Occipital lobe (tissue), 2 donors: ENCODE data around the gene FGFR4. TPM values are rescaled to one million over a fixed set of nuclear protein-coding genes. Genes with fewer than 3 reads are reported as not detected.
"Not testable (repeated sequence)": the region's sequence is repeated elsewhere in the genome, so short reads cannot be mapped to it uniquely, and the experiment has no call there.

ENCODE experiments used
- DNase-seq: peaks from one replicate; lab custom pipeline; 2025; lab: John Stamatoyannopoulos, UW
- total RNA-seq: library from RNA; depleted of rRNA; stranded (reverse); fragments of >200 nt; gene quantifications from one replicate; pipeline ENCODE4 v1.2.3, GENCODE V29; 2014

The FGFR4 gene
- 1.6 TPM for total RNA-seq

DNA sequence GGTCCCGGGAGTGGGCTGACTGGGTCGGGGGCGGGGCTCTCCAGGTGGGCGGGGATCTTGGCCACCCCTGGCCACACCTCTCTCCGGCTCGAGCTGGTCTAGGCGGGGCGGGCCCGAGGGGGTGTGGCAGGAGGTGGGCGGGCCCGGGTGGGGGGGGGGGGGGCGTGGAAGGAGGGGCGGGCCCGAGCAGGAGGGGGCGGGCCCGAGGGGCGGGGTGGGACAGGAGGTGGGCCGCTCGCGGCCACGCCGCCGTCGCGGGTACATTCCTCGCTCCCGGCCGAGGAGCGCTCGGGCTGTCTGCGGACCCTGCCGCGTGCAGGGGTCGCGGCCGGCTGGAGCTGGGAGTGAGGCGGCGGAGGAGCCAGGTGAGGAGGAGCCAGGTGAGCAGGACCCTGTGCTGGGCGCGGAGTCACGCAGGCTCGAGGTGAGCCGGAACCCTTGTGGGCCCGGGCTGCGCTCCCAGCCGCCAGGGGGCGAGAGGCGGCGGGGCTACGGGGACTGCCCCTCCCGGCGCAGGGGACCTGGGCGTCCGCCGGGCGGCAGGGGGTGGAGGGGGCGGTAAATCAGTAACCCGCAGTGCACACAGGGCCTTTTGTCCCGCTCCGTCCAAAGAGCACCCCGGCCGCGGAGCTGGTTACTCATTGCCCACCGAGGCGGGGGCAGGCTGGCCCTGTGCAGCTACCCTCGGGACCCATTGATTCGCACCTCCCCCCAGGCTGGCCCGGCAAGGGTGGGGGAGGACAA lies at the start of gene FGFR4:
Gene FGFR4, plus strand, starts transcription at position 262 of the 744 bp plus-strand sequence. CDS start 2,688 bp downstream, outside the sequence.
- no peak for DNase-seq

DNA sequence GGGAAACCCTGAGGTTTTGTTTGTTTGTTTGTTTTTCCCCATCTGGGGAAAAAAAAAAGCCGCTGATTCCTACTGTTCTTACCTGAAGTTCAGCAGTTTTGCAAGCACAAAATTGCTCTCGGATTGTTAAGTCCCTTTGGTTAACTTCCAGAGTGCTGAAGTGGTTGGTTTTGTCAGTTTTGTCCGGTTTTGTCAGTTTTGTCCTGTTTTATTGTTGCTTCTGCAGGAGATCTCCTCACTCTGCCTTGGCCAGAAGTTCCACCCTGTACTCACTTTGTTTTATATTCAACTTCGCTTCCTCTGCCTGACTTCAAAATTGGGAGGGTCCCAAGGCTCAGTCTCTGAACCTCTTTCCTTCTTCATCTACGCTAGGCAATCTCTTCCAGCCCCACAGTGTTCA lies 49.8 kb upstream of the FGFR4 start:
- DNase-seq, result no peak

DNA sequence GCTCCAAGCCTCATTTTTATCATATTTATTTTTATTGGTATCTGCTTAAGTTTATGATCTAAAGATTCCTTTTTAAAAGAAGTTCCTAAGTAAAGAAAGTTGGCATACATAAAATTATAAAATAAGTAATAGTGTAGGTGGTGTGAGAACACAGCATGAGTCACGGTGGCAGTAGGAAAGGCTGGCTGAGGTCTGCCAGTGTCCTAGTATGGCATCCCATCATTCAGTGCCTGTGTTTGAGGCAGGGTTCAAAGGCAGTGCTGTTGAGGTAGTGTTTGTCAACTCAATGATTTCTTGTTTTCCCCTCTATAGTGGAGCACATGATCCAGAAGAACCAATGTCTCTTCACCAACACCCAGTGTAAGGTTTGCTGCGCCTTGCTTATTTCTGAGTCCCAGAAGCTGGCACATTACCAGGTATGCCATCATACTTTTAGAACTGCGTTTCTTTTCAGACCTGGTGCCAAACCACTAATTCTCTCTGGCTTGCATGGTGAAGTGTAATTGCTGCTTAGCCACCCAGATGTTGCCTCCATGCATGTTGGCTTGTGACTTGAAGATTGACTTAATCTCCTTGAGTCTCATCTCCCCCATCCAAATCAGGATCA lies 45.8 kb upstream of the FGFR4 start:
- no peak for DNase-seq

DNA sequence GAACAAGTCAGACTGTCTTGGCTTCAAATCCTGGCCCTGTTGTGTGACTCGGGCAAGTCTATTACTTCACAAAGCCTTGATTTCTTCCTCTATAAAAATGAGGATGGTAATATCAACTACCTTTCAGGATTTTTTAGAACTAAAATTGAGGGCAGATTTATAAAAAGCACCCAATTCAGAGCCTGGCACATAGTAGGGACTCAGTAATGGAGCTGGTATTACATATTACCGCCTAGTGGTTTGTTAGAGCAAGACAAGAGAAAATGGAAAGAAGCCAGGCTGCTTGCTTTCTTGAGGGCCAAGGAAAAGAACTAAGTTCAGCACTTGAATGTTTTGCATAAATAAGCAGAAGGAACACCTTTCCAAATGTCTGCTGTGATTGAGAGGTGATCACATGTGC lies 44.8 kb upstream of the FGFR4 start:
- no peak for DNase-seq

DNA sequence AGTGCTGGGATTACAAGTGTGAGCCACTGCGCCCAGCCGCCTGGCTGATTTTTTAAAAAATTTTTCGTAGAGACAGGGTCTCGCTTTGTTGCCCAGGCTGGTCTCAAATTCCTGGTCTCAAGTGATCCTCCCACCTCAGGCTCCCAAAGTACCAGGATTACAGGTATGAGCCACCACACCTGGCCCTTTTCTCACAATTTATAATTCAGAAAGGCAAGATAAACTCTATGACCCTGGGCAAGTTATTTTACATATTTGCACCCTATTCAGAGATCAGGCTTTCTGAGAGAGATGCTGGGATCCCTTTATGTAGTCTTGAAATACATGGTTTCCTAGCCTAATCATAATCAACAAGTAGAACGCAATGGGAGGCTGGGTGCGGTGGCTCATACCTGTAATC lies 43.6 kb upstream of the FGFR4 start:
- DNase-seq, result no peak

DNA sequence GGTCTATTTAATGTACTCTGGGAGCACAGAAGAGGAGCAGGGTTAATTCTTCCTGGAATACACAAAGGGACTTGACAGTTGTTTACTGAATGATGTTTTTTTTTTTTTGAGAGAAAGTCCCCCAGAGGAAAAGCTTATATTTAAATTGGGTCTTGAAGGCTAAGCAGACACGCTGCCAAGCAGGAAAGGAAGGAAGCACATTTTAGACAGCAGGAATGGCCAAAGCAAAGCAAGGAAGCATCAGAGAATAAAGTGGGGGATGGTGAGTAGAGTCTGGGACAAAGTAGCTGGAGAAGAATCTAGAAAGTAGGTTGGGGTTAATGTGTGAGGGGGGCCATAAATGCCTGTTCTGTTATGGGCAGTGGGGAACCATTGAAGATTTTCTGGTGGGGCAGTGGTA lies 42.8 kb upstream of the FGFR4 start:
- no peak for DNase-seq

DNA sequence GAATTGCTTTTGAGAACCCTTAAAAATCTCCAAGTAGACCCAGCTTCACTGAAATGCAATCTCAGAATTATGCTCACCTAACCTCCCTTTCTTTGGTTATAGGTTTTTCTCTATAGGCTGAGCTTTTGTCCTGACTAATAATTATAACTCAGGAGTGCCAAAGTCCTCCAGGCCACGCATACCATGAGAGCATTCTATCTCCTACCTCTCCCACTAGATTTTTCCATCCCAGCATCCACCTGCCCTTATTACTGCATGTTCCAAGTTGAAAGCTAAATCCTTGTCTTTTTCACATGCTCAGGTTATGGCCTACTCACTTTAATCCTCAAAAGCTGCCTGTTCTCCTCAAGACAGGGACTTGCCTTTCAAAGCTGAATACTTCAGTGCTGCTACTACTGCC lies 42.1 kb upstream of the FGFR4 start:
- DNase-seq, result no peak

DNA sequence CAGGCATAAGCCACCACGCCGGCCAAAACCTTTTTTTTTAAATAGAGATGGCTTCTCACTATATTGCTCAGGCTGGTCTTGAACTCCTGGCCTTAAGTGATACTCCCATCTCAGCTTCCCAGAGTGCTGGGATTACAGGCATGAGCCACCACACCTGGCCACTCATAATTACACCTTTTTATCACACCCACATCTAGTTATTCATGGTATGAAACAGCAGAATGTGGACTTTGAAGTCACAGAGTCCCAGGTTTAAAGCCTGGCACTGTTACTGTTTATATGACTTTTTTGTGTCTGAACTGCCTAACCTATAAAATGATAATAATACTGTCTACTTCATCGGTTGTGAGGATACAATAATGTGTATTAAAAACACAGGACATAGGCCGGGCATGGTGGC lies 41.1 kb upstream of the FGFR4 start:
- DNase-seq, result no peak

DNA sequence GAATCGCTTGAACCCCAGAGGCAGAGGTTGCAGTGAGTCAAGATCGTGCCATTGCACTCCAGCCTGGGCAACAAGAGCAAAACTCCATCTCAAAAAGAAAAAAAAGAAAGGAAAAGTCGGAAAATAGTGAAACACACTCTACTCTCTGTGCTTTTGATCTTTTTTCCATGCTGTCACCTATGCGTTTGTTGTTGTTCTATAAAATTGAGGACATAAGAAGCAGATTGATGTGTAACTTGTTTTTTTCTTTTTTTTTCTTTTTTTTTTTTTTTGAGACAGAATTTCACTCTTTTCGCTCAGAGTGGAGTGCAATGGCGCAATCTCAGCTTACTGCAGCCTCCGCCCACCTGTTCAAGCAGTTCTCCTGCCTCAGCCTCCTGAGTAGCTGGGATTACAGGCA lies 38.2 kb upstream of the FGFR4 start:
- not testable (repeated sequence) for DNase-seq

DNA sequence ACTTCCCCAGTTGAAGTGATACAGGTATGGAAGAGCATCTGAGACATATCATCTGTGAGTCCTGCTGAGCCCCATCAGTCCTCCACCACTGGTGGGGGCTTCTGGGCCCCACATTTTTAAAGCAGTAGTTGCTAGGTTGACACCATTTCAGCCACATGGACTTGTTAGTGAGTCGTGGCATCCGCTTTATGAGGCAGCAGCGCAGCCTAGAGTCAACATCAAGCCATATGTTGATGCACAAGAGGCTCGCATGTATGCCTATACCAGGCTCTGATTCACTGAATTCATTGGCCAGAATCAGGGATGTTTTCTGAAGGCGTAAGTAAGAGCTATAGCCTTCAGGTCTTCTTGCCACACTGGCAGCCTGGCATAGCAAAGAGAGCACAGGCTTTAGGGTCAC lies 37.4 kb upstream of the FGFR4 start:
- no peak for DNase-seq

DNA sequence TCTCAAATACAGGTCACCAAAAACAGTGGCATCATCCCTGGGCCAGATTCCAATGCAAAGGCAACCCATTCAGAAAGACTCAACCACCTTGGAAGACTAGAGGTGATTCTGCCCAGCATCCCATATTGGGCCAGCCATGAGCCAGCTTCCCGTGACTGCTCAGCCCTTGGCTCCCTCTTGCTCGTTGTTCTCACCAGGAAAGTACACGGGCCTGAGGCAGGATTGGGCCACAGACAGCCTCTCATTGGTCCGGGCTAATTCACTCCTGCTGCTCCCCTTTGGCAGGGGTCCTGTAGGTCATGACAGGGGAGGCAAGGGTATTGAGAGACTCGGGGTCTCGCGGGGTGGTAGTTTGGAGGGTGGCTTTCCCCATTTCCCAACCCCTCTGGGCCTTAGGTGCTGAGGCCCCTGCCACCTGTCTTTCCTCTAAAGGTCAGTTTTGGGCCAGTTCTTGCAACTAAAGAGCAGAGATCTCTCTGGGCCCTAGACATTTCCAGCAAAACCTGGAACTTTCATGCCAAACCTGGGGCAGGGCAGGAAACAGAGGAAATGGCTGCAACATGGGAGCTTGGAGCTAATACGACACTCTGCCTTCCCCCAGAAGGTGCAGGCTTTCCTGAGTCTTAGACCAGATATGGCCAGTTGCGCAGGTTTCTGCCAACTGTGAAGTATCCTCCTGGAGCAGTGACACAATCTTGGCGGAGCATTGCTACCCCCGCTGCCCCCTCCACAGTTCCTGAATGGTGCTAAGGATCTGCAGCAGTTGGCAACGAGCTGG lies 22.0 kb upstream of the FGFR4 start:
- no peak for DNase-seq

DNA sequence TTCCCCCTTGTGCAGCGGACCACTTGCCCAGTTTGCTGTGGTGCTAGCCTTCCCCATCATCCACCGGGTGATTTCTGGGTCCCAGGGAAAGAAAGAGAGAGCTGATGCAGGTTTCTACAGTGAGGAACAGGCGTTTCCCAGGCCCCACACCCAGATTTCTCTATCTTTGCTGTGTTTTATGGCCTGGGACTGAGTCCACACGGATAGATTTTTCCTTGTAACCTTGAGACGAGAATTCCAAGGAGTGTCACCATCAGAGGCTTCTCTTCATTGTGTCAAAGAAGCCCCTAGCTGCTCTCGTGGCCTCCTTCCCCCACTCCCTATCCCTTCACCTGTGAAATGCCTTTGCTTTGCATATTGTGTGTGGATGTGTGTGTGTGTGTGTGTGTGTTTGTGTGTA lies 21.2 kb upstream of the FGFR4 start:
- DNase-seq, result no peak

DNA sequence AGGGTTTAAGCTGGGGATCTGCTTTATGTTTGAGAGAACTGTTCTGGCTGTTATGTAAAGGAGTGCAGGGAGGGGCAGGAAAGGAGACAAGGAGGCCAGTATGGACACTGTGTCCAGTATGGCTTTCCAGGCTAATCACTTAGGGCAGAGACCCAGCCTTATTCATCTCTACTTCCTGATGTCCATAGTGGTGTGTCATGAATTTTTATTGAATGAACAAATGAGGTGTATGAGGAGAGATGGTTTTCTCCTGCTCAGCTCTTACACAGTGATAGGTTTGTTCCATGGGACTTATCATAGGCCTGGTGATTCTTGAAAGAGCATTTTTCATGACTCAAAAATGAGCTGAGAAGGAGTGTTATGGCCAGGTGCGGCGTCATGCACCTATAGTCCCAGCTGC lies 20.5 kb upstream of the FGFR4 start:
- no peak for DNase-seq

DNA sequence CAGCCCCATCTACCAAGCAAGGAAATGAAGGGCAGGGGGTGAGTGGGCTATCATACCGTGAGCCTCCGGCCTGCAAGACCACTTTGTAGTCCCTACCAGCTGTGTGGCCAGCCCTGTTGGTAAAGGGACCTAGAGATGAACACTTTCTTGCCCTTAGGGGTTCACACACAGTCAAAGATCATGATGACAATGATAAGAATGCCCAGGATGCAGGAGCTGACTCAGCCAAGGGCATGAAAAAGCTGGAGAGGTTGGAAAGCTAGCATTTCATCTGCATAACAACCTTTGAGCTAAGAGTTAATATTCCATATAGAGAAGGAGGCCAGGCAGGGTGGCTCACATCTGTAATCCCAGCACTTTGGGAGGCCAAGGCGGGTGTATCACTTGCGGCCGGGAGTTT lies 19.2 kb upstream of the FGFR4 start:
- no peak for DNase-seq

DNA sequence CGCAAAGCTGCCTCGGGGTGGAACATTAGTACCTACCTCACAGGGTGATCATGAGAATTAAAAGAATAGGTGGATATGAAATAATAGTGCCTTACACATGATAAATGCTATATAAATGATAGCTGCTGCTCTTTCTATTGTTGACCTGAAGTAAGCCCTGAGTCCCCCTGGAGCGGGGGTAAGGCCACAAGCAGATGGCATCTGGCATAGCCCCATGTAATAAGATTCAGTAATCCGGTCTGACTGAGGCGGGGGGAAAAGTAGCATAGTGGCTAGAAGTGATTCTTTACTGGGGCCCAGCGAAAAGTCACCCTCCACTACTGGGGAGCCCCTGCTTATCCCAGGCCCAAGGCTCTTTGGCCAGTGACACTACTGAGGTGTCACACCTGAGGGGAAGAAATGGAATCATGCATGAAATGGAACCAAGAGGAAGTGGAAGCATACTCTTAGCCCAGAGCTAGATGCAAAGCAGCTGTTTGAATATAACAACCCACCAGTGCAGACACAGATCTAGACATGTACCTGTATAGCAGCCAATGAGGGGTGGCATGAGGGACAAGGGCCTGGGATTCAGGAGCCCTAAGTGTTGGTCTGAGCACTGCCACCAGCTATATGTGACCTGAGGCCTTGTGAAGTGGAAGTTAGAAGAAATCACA lies 16.1 kb upstream of the FGFR4 start:
- no peak for DNase-seq

DNA sequence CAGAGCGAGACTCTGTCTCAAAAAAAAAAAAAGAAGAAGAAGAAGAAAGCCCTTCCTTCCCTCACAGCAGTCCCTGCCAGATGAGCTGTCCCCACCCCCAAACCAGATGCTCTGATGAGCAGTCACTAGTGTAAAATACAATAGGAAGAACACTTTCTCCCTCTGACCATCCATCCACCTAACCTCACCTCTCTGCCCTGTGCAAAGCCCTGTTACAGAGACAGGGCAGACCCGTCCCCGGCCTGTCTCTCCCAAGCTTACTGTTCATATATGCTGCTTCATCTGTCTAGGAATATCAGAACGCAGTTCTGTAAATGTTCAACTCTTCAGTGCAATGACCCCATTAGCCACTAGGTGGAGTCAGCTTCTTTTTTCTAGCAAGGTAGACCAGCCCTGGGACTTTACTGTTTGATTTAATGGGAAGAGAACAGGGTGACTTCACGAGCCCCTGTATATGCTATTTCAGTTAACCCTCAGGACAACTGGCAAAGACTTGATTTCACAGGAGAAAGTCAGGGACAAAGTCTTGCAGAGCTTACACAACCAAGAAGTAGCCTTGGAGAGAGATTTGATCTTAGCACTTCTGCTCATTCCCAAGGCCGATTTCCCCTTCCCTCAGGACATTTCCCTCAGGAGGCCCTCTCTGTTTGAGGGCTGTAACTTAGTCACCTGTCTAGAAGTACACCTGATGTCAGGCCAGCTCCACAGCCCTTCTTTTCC lies 14.9 kb upstream of the FGFR4 start:
- peak; percentile 50 for DNase-seq

DNA sequence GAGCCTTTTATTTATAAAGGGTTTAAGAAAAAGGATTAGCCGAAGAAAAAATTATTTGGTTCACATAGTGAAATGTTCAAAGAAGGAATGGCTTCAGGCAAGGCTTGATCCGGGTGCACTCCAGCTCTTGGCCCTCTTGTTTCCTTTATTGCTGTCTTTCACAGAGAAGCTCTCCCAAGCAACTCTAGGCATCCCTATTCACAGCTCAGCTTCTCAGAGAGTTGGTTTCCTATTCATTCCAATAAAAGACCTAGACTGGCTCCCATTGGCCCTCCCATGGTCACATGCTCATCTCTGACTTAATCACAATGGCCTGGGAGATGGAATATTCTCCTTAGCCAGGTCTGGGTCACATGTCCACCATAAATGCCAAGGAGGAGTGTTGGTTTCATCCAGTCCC lies 9.4 kb upstream of the FGFR4 start:
- DNase-seq, result no peak

DNA sequence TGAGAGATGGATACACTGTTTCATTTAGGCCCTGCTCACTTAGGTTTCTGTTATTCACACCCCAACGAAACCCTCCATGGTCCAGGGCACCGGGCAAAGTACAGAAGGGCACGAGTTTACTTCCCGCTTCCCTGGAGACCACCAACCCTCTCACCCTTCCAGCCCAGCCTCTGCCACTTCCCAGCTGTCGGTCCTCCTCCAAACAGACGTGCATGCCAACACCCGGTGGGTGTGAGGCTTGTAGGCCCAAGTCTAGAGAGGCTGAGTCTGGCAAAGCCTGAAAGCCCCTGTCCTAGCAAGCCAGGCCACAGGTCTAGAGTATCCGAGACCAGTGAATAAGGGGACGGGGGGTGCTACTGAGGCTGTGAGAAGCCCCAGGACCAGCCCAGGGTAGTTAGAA lies 7.1 kb upstream of the FGFR4 start:
- no peak for DNase-seq

DNA sequence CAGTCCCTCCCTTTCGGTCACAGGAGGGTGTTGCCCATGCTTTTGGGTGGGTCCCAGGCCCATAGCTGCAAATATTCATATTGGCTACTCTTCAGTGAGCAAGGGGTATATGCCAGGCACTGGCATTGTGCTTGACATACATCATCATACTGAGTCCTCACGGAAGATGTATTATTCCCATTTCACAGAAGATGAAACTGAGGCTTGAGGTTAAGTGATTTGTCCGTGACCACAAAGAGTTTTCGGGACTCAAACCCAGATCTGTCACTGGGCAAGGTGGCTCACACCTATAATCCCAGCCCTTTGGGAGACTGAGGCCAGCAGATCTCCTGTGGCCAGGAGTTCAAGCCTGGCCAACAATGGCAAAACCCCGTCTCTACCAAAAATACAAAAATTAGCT lies 6.5 kb upstream of the FGFR4 start:
- no peak for DNase-seq

DNA sequence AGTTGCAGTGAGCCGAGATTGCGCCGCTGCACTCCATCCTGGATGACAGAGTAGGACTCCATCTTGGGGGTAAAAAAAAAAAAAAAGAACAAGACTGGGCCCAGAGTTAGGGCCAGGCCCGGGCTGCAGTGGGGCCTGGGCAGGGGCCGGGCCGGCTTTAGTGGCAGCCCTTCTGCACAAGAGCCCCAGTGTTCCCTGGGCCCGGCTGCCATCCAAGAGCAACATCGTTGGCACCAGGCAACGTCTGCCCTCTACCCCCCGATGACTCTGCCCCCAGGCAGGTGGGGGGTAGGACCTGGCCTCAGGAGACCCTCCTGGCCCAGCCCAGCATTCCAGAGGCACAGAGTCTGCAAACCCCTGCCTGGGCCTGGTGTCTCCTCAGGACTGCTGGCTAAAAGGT lies 4.9 kb upstream of the FGFR4 start:
- DNase-seq, result no peak

DNA sequence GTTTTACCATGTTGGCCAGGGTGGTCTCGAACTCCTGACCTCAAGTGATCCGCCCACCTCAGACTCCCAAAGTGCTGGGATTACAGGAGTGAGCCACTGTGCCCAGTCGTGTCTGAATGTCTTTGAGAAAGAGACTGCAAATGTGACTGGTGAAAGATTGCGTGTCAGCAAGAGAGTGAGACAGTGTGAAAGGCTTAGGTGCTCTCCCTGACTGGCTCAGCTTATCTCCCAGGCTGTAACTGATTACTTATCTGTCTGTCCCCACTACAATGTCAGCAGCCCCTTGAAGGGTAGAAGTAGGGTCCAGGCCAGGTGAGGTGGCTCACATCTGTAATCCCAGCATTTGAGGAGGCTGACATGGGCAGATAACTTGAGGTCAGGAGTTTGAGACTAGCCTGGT lies 3.4 kb upstream of the FGFR4 start:
- DNase-seq, result no peak

DNA sequence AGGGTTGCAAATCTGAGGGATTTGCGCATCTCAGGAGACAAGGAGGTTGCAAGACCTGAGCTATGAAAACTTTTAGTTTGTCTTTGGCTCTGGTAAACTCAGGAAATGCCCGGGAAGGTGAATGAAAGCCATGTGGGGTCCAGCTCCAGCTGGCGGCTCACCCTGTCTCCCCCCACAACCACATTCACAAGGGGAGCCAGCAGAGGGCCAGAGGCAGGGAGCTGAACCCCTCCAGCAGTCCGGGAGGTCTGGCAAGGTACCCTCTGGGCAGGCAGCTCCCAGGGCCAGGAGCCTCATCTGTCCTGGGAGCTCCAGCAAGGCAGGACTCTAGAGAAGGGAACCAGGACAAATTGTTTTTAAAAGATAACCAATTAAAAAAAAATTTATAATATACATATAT lies 2.5 kb upstream of the FGFR4 start:
- no peak for DNase-seq
